LNCAP (cell line): ENCODE measurements around the gene HSD17B13.

Experiments
- CTCF ChIP-seq: fragments of 450-650 bp; IDR thresholded peaks from 2 replicates; pipeline ENCODE4 v1.5.1; 2017; ENCODE audit warnings: mild to moderate bottlenecking

HSD17B13 gene

GRCh38 chr4:87311684-87312083, 11.0 kb downstream of the HSD17B13 start:
- no peak for TF ChIP-seq CTCF

- TF ChIP-seq CTCF: no peak
These were observed 11.9 kb downstream of the HSD17B13 start for GRCh38 chr4:87310691-87311335.

GRCh38 chr4:87309625-87310024, 13.1 kb downstream of the HSD17B13 start:
- no peak for TF ChIP-seq CTCF

GRCh38 chr4:87306056-87306455, 16.6 kb downstream of the HSD17B13 start:
- TF ChIP-seq CTCF: no peak

GRCh38 chr4:87305562-87305961, 17.1 kb downstream of the HSD17B13 start:
- TF ChIP-seq CTCF: no peak

GRCh38 chr4:87304745-87305432, 17.8 kb downstream of the HSD17B13 start:
- TF ChIP-seq CTCF: no peak

GRCh38 chr4:87299898-87300297, 22.8 kb downstream of the HSD17B13 start:
- no peak for TF ChIP-seq CTCF
